ENCODE measurements around the gene DPY19L2.
"Not testable (repeated sequence)": the region's sequence is repeated elsewhere in the genome, so short reads cannot be mapped to it uniquely, and the experiment has no call there.

GRCh38 chr12:63594828-63595227 is 73.5 kb downstream of the DPY19L2 start:
- not testable (repeated sequence) for TF ChIP-seq POLR2A (IDR thresholded peaks at IDR 0.05; ENCODE audit: low read length); GATA1 (IDR thresholded peaks at IDR 0.05; ENCODE audit: low read depth, low read length)

Data from erythroblast (primary cell).